AML-193 (cell line): ENCODE data around the gene ARHGAP28.
"Not testable (repeated sequence)": the region's sequence is repeated elsewhere in the genome, so short reads cannot be mapped to it uniquely, and the experiment has no call there.

Experiments
- DNase-seq, 2 experiments: peaks; one replicate each; lab custom pipeline; 2025; lab: John Stamatoyannopoulos, UW

The ARHGAP28 gene

GRCh38 chr18:6775237-6775636 is 45.7 kb downstream of the ARHGAP28 start:
- DNase-seq = no peak

GRCh38 chr18:6775702-6776101 is 46.2 kb downstream of the ARHGAP28 start:
- no peak for DNase-seq

- DNase-seq = no peak
Measured at GRCh38 chr18:6776188-6776587, 46.7 kb downstream of the ARHGAP28 start.

- no peak for DNase-seq
Measured at GRCh38 chr18:6777509-6777908, 48.0 kb downstream of the ARHGAP28 start.

- DNase-seq = no peak
Measured at GRCh38 chr18:6778459-6779247, 49.1 kb downstream of the ARHGAP28 start.

GRCh38 chr18:6781142-6781714 is 51.7 kb downstream of the ARHGAP28 start:
- no peak for DNase-seq

- DNase-seq = no peak
Measured at GRCh38 chr18:6781796-6782195, 52.3 kb downstream of the ARHGAP28 start.

- DNase-seq = no peak
Measured at GRCh38 chr18:6782861-6783260, 53.3 kb downstream of the ARHGAP28 start.

GRCh38 chr18:6784046-6784445 is 54.5 kb downstream of the ARHGAP28 start:
- DNase-seq = no peak

- no peak for DNase-seq
Measured at GRCh38 chr18:6785001-6785400, 55.5 kb downstream of the ARHGAP28 start.

- DNase-seq = no peak
Measured at GRCh38 chr18:6785411-6785810, 55.9 kb downstream of the ARHGAP28 start.

- no peak for DNase-seq
Measured at GRCh38 chr18:6792391-6792790, 62.9 kb downstream of the ARHGAP28 start.

GRCh38 chr18:6793455-6793854 is 63.9 kb downstream of the ARHGAP28 start:
- DNase-seq = no peak

- DNase-seq = no peak
Measured at GRCh38 chr18:6793986-6794385, 64.5 kb downstream of the ARHGAP28 start.

GRCh38 chr18:6795307-6795706 is 65.8 kb downstream of the ARHGAP28 start:
- DNase-seq = no peak

GRCh38 chr18:6796511-6796910 is 67.0 kb downstream of the ARHGAP28 start:
- no peak for DNase-seq

- no peak for DNase-seq
Measured at GRCh38 chr18:6797171-6797570, 67.7 kb downstream of the ARHGAP28 start.

- DNase-seq = no peak
Measured at GRCh38 chr18:6798896-6799295, 69.4 kb downstream of the ARHGAP28 start.

GRCh38 chr18:6800309-6800708 is 70.8 kb downstream of the ARHGAP28 start:
- DNase-seq = not testable (repeated sequence)

- no peak for DNase-seq
Measured at GRCh38 chr18:6807515-6808257, 78.2 kb downstream of the ARHGAP28 start.

- DNase-seq = no peak
Measured at GRCh38 chr18:6810191-6810590, 80.7 kb downstream of the ARHGAP28 start.

GRCh38 chr18:6811816-6812215 is 82.3 kb downstream of the ARHGAP28 start:
- no peak for DNase-seq

- no peak for DNase-seq
Measured at GRCh38 chr18:6814882-6815425, 85.4 kb downstream of the ARHGAP28 start.
